Rectal smooth muscle tissue (tissue), 1 donor: ENCODE results near the gene PSPH.
"Not testable (repeated sequence)": the region's sequence is repeated elsewhere in the genome, so short reads cannot be mapped to it uniquely, and the experiment has no call there.

Experiments used
- H3K27ac ChIP-seq: one replicate; pipeline ENCODE4 v1.7.0; 2013; ENCODE audit warnings: low read depth, low read length, inconsistent platforms
- H3K27me3 ChIP-seq: one replicate; pipeline ENCODE4 v1.7.0; 2013; ENCODE audit warnings: low read length; ENCODE audit not compliant: control insufficient read depth, insufficient read depth
- H3K36me3 ChIP-seq: one replicate; pipeline ENCODE4 v1.7.0; 2013; ENCODE audit warnings: low read length; ENCODE audit not compliant: control insufficient read depth, insufficient read depth
- H3K4me1 ChIP-seq: one replicate; pipeline ENCODE4 v1.7.0; 2013; ENCODE audit warnings: low read length; ENCODE audit not compliant: control insufficient read depth, insufficient read depth
- H3K4me3 ChIP-seq: one replicate; pipeline ENCODE4 v1.7.0; 2013; ENCODE audit warnings: low read length
- H3K9ac ChIP-seq: one replicate; pipeline ENCODE4 v1.7.0; 2013; ENCODE audit warnings: low read length

The PSPH gene

GRCh38 chr7:56023500-56023899 lies 27.7 kb downstream of the PSPH start:
- Histone ChIP-seq H3K4me1 (no peaks in the 10 kb centered on the region), H3K27me3 (no peaks in the 10 kb centered on the region), H3K4me3 (no peak overlapping the region), H3K27ac (no peak overlapping the region), H3K9ac (no peak overlapping the region), H3K36me3 (no peaks in the 10 kb centered on the region)

DNA sequence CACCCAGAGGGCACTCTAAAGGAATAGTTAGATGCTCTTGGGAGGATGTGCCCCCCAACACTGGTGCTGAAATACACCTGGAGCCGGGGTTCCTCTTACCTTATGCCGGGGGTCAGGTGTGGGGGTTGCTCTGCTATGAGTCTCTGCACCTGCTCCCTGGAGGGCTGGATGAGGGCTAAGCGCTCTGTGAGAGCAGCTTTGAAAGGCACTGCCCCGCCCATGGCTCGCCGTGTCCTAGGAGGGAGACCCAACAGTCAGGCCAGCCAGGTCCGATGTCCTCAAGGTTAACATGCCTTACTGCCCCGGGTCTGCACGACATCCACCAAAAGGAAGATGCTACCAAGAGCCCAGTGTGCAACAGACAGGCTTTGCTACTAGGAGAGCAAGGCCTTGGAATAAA lies 31.7 kb downstream of the PSPH start:
- Histone ChIP-seq H3K4me3 (no peak overlapping the region), H3K27me3 (no peaks in the 10 kb centered on the region), H3K27ac (no peak overlapping the region), H3K4me1 (no peaks in the 10 kb centered on the region), H3K36me3 (no peaks in the 10 kb centered on the region), H3K9ac (no peak overlapping the region)

DNA sequence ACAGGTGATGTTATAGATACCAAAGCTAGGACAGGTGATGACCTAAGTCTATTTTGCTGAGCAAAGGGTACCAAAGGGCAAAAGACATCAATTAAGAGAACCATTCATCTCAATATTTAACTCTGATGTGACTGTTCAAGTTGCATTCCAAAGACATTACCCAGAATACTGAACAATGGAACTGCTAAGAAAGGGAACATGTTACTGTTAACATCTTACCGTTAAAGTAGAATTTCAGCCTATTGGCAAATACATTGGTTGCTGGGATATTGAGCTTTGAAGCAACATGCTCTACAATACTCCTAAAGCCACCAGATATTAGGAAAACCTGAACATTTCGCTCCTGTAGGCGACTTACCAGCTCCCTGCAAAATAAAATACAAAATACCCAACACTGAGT lies 34.2 kb downstream of the PSPH start:
- H3K27ac ChIP-seq, result not testable (repeated sequence)

GRCh38 chr7:56009695-56010094 lies 41.5 kb downstream of the PSPH start:
- H3K27ac ChIP-seq, result no peak overlapping the region
- H3K4me1 ChIP-seq, result no peaks in the 10 kb centered on the region
- no peak overlapping the region for H3K4me3 ChIP-seq
- no peaks in the 10 kb centered on the region for H3K36me3 ChIP-seq
- H3K27me3 ChIP-seq, result no peaks in the 10 kb centered on the region
- no peak overlapping the region for H3K9ac ChIP-seq

More for the DNA sequence above, 34.2 kb downstream of the PSPH start:
- H3K4me1 ChIP-seq, H3K27me3 ChIP-seq, H3K9ac ChIP-seq, H3K4me3 ChIP-seq, H3K36me3 ChIP-seq: not testable (repeated sequence)

DNA sequence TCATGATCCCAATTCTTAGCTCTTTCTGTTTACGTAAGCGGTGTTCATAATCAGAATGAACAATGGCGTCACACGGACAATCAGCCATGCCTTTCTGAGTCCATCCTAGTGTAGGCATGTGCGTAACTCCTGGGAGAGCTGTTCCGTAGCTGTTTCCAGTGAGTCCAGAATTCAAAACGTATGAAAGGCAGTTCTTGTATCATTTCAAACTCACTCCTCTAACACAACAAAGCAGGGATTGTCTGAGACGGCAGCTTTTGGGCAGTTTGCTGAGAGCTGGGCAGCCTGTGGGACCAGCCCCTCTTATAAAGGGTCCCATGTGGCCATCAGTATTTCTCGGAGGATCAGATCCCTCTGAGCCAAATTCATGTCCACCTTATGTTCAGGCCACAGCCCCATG lies 43.4 kb downstream of the PSPH start:
- H3K9ac ChIP-seq, result no peak overlapping the region
- no peak overlapping the region for H3K4me3 ChIP-seq
- no peaks in the 10 kb centered on the region for H3K27me3 ChIP-seq
- H3K4me1 ChIP-seq, result no peaks in the 10 kb centered on the region
- H3K36me3 ChIP-seq, result no peaks in the 10 kb centered on the region
- no peak overlapping the region for H3K27ac ChIP-seq

GRCh38 chr7:56007167-56007652 lies 44.0 kb downstream of the PSPH start:
- no peak overlapping the region for H3K4me3 ChIP-seq

DNA sequence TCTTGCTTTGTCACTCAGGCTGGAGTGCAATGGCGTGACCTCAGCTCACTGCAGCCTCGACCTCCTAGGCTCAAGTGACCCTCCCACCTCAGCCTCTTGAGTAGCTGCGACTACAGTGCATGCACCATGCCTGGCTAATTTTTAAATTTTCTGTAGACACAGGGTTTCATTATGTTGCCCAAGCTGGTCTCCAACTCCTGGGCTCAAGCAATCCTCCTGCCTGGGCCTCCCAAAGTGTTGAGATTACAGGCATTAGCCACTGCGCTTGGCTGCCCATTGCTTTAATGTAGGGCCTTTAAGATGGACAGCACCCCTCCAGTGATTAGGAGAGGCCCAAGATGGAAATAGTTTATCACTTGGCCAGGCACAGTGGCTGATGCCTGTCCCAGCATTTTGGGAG lies 47.5 kb downstream of the PSPH start:
- Histone ChIP-seq H3K9ac (no peak overlapping the region), H3K27ac (no peak overlapping the region), H3K4me1 (no peaks in the 10 kb centered on the region), H3K4me3 (no peak overlapping the region), H3K36me3 (no peaks in the 10 kb centered on the region), H3K27me3 (no peaks in the 10 kb centered on the region)

More at GRCh38 chr7:56007167-56007652, 44.0 kb downstream of the PSPH start:
- Histone ChIP-seq H3K4me1 (no peaks in the 10 kb centered on the region), H3K27ac (no peak overlapping the region), H3K36me3 (no peaks in the 10 kb centered on the region), H3K27me3 (no peaks in the 10 kb centered on the region), H3K9ac (no peak overlapping the region)

DNA sequence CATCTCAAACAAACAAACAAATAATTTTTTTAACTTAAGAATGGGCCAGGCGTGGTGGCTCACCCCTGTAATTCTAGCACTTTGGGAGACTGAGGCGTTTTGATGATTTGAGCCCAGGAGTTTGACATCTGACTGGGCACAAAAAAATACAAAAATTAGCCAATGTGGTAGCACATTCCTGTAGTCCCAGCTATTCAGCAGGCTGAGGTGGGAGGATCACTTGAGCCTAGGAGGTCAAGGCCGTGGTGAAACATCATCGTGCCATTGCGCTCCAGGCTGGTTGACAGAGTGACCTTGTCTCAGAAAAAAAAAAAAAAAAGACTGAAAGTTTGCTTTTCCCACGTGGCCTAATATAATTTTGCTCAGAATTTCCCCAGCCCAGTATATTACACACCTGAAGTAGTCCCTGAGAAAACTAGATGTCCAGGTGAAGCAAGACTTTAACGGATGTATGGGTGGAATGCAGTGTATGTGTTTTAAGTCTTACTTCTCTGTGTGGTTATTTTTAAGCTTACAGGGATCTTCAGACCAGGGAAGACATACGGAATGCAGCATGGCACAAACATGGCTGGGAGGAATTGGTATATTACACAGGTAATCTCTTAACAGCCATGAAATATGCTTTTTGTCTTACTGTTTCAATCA lies 54.3 kb downstream of the PSPH start:
- Histone ChIP-seq H3K4me1 (no peaks in the 10 kb centered on the region), H3K9ac (no peak overlapping the region), H3K4me3 (no peak overlapping the region), H3K27me3 (no peaks in the 10 kb centered on the region), H3K36me3 (peaks cover 23% of the 10 kb centered on the region), H3K27ac (no peak overlapping the region)

- H3K27ac ChIP-seq, result no peak overlapping the region
- peaks cover 22% of the 10 kb centered on the region for H3K36me3 ChIP-seq
- H3K4me1 ChIP-seq, result no peaks in the 10 kb centered on the region
- H3K4me3 ChIP-seq, result no peak overlapping the region
- no peaks in the 10 kb centered on the region for H3K27me3 ChIP-seq
- no peak overlapping the region for H3K9ac ChIP-seq
Observed at GRCh38 chr7:55992346-55992745, 58.9 kb downstream of the PSPH start.

DNA sequence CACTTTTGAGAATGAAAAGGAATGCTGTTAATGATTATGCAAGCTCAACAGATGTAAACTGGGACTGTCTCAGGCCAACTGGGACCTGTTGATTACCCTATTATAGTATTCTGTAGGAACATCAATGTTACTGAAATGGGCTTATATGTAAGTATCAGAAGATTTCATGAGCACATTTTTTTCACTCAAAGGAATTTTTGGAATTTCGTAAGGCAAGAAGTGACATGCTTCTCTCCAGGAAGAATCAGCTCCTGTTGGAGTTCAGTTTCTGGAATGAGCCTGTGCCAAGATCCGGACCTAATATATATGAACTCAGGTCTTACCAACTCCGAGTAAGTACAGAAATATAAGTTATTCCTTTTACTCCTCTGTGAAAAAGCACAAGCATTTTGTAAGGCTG lies 67.7 kb downstream of the PSPH start:
- no peaks in the 10 kb centered on the region for H3K27me3 ChIP-seq
- H3K27ac ChIP-seq, result no peak overlapping the region
- H3K4me1 ChIP-seq, result no peaks in the 10 kb centered on the region
- H3K4me3 ChIP-seq, result no peak overlapping the region
- H3K9ac ChIP-seq, result no peak overlapping the region
- peaks cover 28% of the 10 kb centered on the region for H3K36me3 ChIP-seq

GRCh38 chr7:55980266-55980665 lies 71.0 kb downstream of the PSPH start:
- H3K9ac ChIP-seq, result no peak overlapping the region
- H3K27me3 ChIP-seq, result no peaks in the 10 kb centered on the region
- peaks cover 11% of the 10 kb centered on the region for H3K4me1 ChIP-seq
- H3K27ac ChIP-seq, result no peak overlapping the region
- peaks cover 30% of the 10 kb centered on the region for H3K36me3 ChIP-seq
- no peak overlapping the region for H3K4me3 ChIP-seq

GRCh38 chr7:55977831-55978230 lies 73.4 kb downstream of the PSPH start:
- peaks cover 24% of the 10 kb centered on the region for H3K36me3 ChIP-seq
- H3K27ac ChIP-seq, result no peak overlapping the region
- H3K4me1 ChIP-seq, result peaks cover 11% of the 10 kb centered on the region
- no peaks in the 10 kb centered on the region for H3K27me3 ChIP-seq
- no peak overlapping the region for H3K4me3 ChIP-seq
- H3K9ac ChIP-seq, result no peak overlapping the region

- Histone ChIP-seq H3K4me3 (no peak overlapping the region), H3K4me1 (peaks cover 11% of the 10 kb centered on the region), H3K9ac (no peak overlapping the region), H3K27ac (no peak overlapping the region), H3K36me3 (peaks cover 20% of the 10 kb centered on the region), H3K27me3 (no peaks in the 10 kb centered on the region)
Observed at GRCh38 chr7:55975988-55976633, 75.1 kb downstream of the PSPH start.
